DND-41 (cell line): ENCODE measurements around the gene EPHA7.

Experiments
- CTCF ChIP-seq: IDR thresholded peaks from 2 replicates; pipeline ENCODE4 v1.5.1; 2012; ENCODE audit warnings: borderline replicate concordance, low read length, moderate library complexity, mild to moderate bottlenecking; ENCODE audit not compliant: poor library complexity, severe bottlenecking; ENCODE audit errors: extremely low read depth
- EZH2 ChIP-seq: IDR thresholded peaks from 3 replicates; pipeline ENCODE4 v1.6.1; 2012; ENCODE audit warnings: borderline replicate concordance, low read depth, mild to moderate bottlenecking, moderate library complexity, low read length, inconsistent platforms; ENCODE audit not compliant: severe bottlenecking

GRCh38 chr6:93317592-93317991 lies 101.8 kb downstream of the EPHA7 start:
- no peak for TF ChIP-seq CTCF
- no peak for TF ChIP-seq EZH2
